ENCODE results near the gene RLBP1.

Gene RLBP1

GRCh38 chr15:89205991-89206585 lies 15.3 kb downstream of the RLBP1 start:
- no peak for ATAC-seq

- peak; percentile 89 to 90 for ATAC-seq
Observed at GRCh38 chr15:89203705-89204273, 17.6 kb downstream of the RLBP1 start.

GRCh38 chr15:89201465-89202005 lies 19.8 kb downstream of the RLBP1 start:
- ATAC-seq, result no peak

GRCh38 chr15:89200182-89200581 lies 21.2 kb downstream of the RLBP1 start:
- no peak for ATAC-seq

- ATAC-seq, result no peak
Observed at GRCh38 chr15:89199746-89200145, 21.6 kb downstream of the RLBP1 start.

- no peak for ATAC-seq
Observed at GRCh38 chr15:89198934-89199333, 22.4 kb downstream of the RLBP1 start.

GRCh38 chr15:89198196-89198595 lies 23.2 kb downstream of the RLBP1 start:
- no peak for ATAC-seq

- peak; percentile 79 to 81 for ATAC-seq
Observed at GRCh38 chr15:89197503-89197971, 23.8 kb downstream of the RLBP1 start.

- peak; percentile 76 to 82 for ATAC-seq
Observed at GRCh38 chr15:89196994-89197393, 24.4 kb downstream of the RLBP1 start.

- ATAC-seq, result no peak
Observed at GRCh38 chr15:89196241-89196640, 25.1 kb downstream of the RLBP1 start.

- ATAC-seq, result no peak
Observed at GRCh38 chr15:89195836-89196235, 25.5 kb downstream of the RLBP1 start.

GRCh38 chr15:89194608-89195007 lies 26.8 kb downstream of the RLBP1 start:
- no peak for ATAC-seq

GRCh38 chr15:89192766-89193165 lies 28.6 kb downstream of the RLBP1 start:
- ATAC-seq, result no peak

GRCh38 chr15:89192136-89192535 lies 29.2 kb downstream of the RLBP1 start:
- ATAC-seq, result no peak

GRCh38 chr15:89187986-89188514 lies 33.3 kb downstream of the RLBP1 start:
- no peak for ATAC-seq

GRCh38 chr15:89187301-89187985 lies 33.9 kb downstream of the RLBP1 start:
- ATAC-seq, result no peak

GRCh38 chr15:89186803-89187202 lies 34.6 kb downstream of the RLBP1 start:
- no peak for ATAC-seq

GRCh38 chr15:89184886-89185526 lies 36.4 kb downstream of the RLBP1 start:
- ATAC-seq, result no peak

GRCh38 chr15:89184357-89184756 lies 37.0 kb downstream of the RLBP1 start:
- ATAC-seq, result no peak

GRCh38 chr15:89179966-89180875 lies 41.2 kb downstream of the RLBP1 start:
- peak; percentile 75 to 80 for ATAC-seq

GRCh38 chr15:89178307-89178977 lies 42.9 kb downstream of the RLBP1 start:
- no peak for ATAC-seq
